Neuronal stem cell (in vitro differentiated cells): ENCODE results near the gene HPCAL4.
A peak's percentile ranks its signal among the peaks of the same experiment; 100 is the strongest.

Experiments used
- DNase-seq: peaks from one replicate; pipeline ENCODE4 v3.0.0-alpha.2; 2013; ENCODE audit warnings: low spot score
- H2AFZ ChIP-seq: one replicate; pipeline ENCODE4 v1.6.1; 2013; ENCODE audit warnings: mild to moderate bottlenecking, low read length, inconsistent platforms
- H2AK5ac ChIP-seq: 2 replicates; pipeline ENCODE4 v1.6.1; 2013; ENCODE audit warnings: low read depth, mild to moderate bottlenecking, inconsistent platforms, low read length, moderate library complexity, mixed read lengths
- H2BK120ac ChIP-seq: 2 replicates; pipeline ENCODE4 v1.6.1; 2013; ENCODE audit warnings: low read depth, mild to moderate bottlenecking, inconsistent platforms, low read length, moderate library complexity, mixed read lengths
- H2BK12ac ChIP-seq: one replicate; pipeline ENCODE4 v1.6.1; 2013; ENCODE audit warnings: low read length, inconsistent platforms
- H2BK15ac ChIP-seq: 2 replicates; pipeline ENCODE4 v1.6.1; 2013; ENCODE audit warnings: mild to moderate bottlenecking, low read length, inconsistent platforms, mixed read lengths
- H2BK5ac ChIP-seq: one replicate; pipeline ENCODE4 v1.6.1; 2013; ENCODE audit warnings: inconsistent platforms, mild to moderate bottlenecking, low read length, moderate library complexity
- H3K14ac ChIP-seq: one replicate; pipeline ENCODE4 v1.6.1; 2013; ENCODE audit warnings: low read length, inconsistent platforms
- H3K18ac ChIP-seq: 2 replicates; pipeline ENCODE4 v1.6.1; 2013; ENCODE audit warnings: low read length, inconsistent platforms
- H3K23ac ChIP-seq: 2 replicates; pipeline ENCODE4 v1.6.1; 2013; ENCODE audit warnings: low read depth, mild to moderate bottlenecking, mixed read lengths, low read length, inconsistent platforms; ENCODE audit not compliant: poor library complexity
- H3K27ac ChIP-seq: replicated peaks from 3 replicates; pipeline ENCODE4 v1.5.1; 2013; ENCODE audit warnings: low read length, inconsistent platforms
- H3K27me3 ChIP-seq, 3 experiments: 2 replicates each; pipeline ENCODE4 v1.6.1; 2013; ENCODE audit warnings: low read length in 3 of 3, mild to moderate bottlenecking in 2 of 3, inconsistent platforms in 1 of 3, low read depth in 1 of 3, mixed read lengths in 1 of 3, moderate library complexity in 1 of 3; ENCODE audit not compliant: control insufficient read depth in 3 of 3, insufficient read depth in 3 of 3
- H3K36me3 ChIP-seq, 2 donors: replicated peaks in 1 of 2; 2 replicates each; pipeline ENCODE4 v1.6.1; 2013; ENCODE audit warnings: low read length in 2 of 2; ENCODE audit not compliant: control insufficient read depth in 2 of 2, insufficient read depth in 2 of 2
- H3K4ac ChIP-seq: 2 replicates; pipeline ENCODE4 v1.6.1; 2013; ENCODE audit warnings: inconsistent platforms, mild to moderate bottlenecking, low read length, moderate library complexity
- H3K4me1 ChIP-seq, 2 donors: 1 replicate in 1 of 2; 2 replicates in 1 of 2; pipeline ENCODE4 v1.6.1; 2013; ENCODE audit warnings: low read length in 2 of 2, low read depth in 1 of 2; ENCODE audit not compliant: control insufficient read depth in 2 of 2, insufficient read depth in 1 of 2
- H3K4me2 ChIP-seq: one replicate; pipeline ENCODE4 v1.6.1; 2013; ENCODE audit warnings: mild to moderate bottlenecking, low read length, inconsistent platforms; ENCODE audit not compliant: insufficient read depth, poor library complexity, severe bottlenecking
- H3K4me3 ChIP-seq, 2 donors: 2 replicates each; pipeline ENCODE4 v1.5.1; 2013; ENCODE audit warnings: low read length in 2 of 2, mild to moderate bottlenecking in 2 of 2, inconsistent platforms in 1 of 2, moderate library complexity in 1 of 2
- H3K79me1 ChIP-seq: one replicate; pipeline ENCODE4 v1.6.1; 2013; ENCODE audit warnings: low read depth, mild to moderate bottlenecking, inconsistent platforms, low read length, moderate library complexity
- H3K9ac ChIP-seq: one replicate; pipeline ENCODE4 v1.6.1; 2013; ENCODE audit warnings: mild to moderate bottlenecking, low read depth, low read length, inconsistent platforms; ENCODE audit not compliant: poor library complexity
- H3K9me3 ChIP-seq, 2 donors: replicated peaks in 1 of 2; 2 replicates each; pipeline versions ENCODE3 to v1.6.1; 2013; ENCODE audit warnings: low read length in 2 of 2, mild to moderate bottlenecking in 2 of 2, inconsistent platforms in 1 of 2, low read depth in 1 of 2, mixed read lengths in 1 of 2, moderate library complexity in 1 of 2; ENCODE audit not compliant: control insufficient read depth in 2 of 2, insufficient read depth in 1 of 2
- H4K8ac ChIP-seq: one replicate; pipeline ENCODE4 v1.6.1; 2013; ENCODE audit warnings: low read depth, mild to moderate bottlenecking, inconsistent platforms, low read length, moderate library complexity
- H4K91ac ChIP-seq: one replicate; pipeline ENCODE4 v1.6.1; 2013; ENCODE audit warnings: low read length, low read depth, mild to moderate bottlenecking, inconsistent platforms; ENCODE audit not compliant: poor library complexity
- WGBS, 2 donors: extraction: QIAGEN DNeasy Blood & Tissue Kit; methylation state at CpG; one replicate each; pipeline ENCODE4 v1.1.7; 2013; ENCODE audit warnings: missing lambda C conversion rate in 2 of 2, mixed read lengths in 1 of 2; ENCODE audit not compliant: insufficient read length in 2 of 2, insufficient replicate concordance in 1 of 2; ENCODE audit errors: extremely low coverage in 2 of 2; 5-methylcytosine and 5-hydroxymethylcytosine counted together

The HPCAL4 gene

GRCh38 chr1:39638965-39639304, 52.3 kb downstream of the HPCAL4 start:
- H3K18ac ChIP-seq, result peak overlapping the region; percentile 88
- peak overlapping the region; percentile 67 for H3K4me2 ChIP-seq
- H3K4ac ChIP-seq, result no peak overlapping the region
- H3K23ac ChIP-seq, result peak overlapping the region; percentile 37
- WGBS, 2 donors, result no CpG with 5 or more reads among the region's 3 CpGs
- no peaks in the 10 kb centered on the region for H3K79me1 ChIP-seq
- peak overlapping the region; percentile 25 for H3K14ac ChIP-seq
- H3K9me3 ChIP-seq, result no peaks in the 10 kb centered on the region
- no peak overlapping the region for H2BK12ac ChIP-seq
- DNase-seq, result no peak
- H2AK5ac ChIP-seq, result peak overlapping the region; percentile 56
- H2AFZ ChIP-seq, result no peak overlapping the region
- H3K27ac ChIP-seq, result no peak overlapping the region
- no peaks in the 10 kb centered on the region for H3K36me3 ChIP-seq
- peak overlapping the region; percentile 26 for H4K8ac ChIP-seq
- peak overlapping the region; percentile 90 for H2BK15ac ChIP-seq
- H3K9ac ChIP-seq, result peak overlapping the region; percentile 86
- no peak overlapping the region for H4K91ac ChIP-seq
- peaks cover 0 to 1% of the 10 kb centered on the region in 2 donors for H3K4me1 ChIP-seq
- H2BK5ac ChIP-seq, result no peak overlapping the region
- peak overlapping the region in 1 of 2 donors; percentile 91 for H3K4me3 ChIP-seq
- H2BK120ac ChIP-seq, result no peak overlapping the region
- peaks cover 2 to 84% (median 16%) of the 10 kb centered on the region in 3 experiments for H3K27me3 ChIP-seq

GRCh38 chr1:39637361-39637760, 53.9 kb downstream of the HPCAL4 start:
- H2BK15ac ChIP-seq, result no peak overlapping the region
- no peak overlapping the region for H3K4me3 ChIP-seq
- no peak overlapping the region for H4K8ac ChIP-seq
- H3K4ac ChIP-seq, result no peak overlapping the region
- no peak overlapping the region for H3K18ac ChIP-seq
- H2BK12ac ChIP-seq, result no peak overlapping the region
- no peak overlapping the region for H3K14ac ChIP-seq
- H3K23ac ChIP-seq, result no peak overlapping the region
- H3K36me3 ChIP-seq, result no peaks in the 10 kb centered on the region
- H2AFZ ChIP-seq, result no peak overlapping the region
- no peak overlapping the region for H2BK120ac ChIP-seq
- no peak overlapping the region for H2BK5ac ChIP-seq
- no peaks in the 10 kb centered on the region for H3K79me1 ChIP-seq
- H3K27ac ChIP-seq, result no peak overlapping the region
- H3K27me3 ChIP-seq, result peaks cover 2 to 89% (median 19%) of the 10 kb centered on the region in 3 experiments
- H2AK5ac ChIP-seq, result no peak overlapping the region
- no CpG with 5 or more reads among the region's 4 CpGs for WGBS, 2 donors
- H3K9me3 ChIP-seq, result no peaks in the 10 kb centered on the region
- no peak overlapping the region for H4K91ac ChIP-seq
- H3K4me1 ChIP-seq, result peaks cover 0 to 13% of the 10 kb centered on the region in 2 donors
- H3K9ac ChIP-seq, result no peak overlapping the region
- no peak overlapping the region for H3K4me2 ChIP-seq
- no peak for DNase-seq

GRCh38 chr1:39635871-39636210, 55.4 kb downstream of the HPCAL4 start:
- no peaks in the 10 kb centered on the region for H3K79me1 ChIP-seq
- DNase-seq, result no peak
- no peak overlapping the region for H3K23ac ChIP-seq
- no peak overlapping the region for H3K14ac ChIP-seq
- no peak overlapping the region for H2BK12ac ChIP-seq
- H3K9ac ChIP-seq, result no peak overlapping the region
- H3K18ac ChIP-seq, result no peak overlapping the region
- no peak overlapping the region for H2BK5ac ChIP-seq
- peaks cover 0 to 2% of the 10 kb centered on the region in 2 donors for H3K36me3 ChIP-seq
- H3K27me3 ChIP-seq, result peaks cover 2 to 93% (median 19%) of the 10 kb centered on the region in 3 experiments
- no peak overlapping the region for H3K27ac ChIP-seq
- H3K4me2 ChIP-seq, result no peak overlapping the region
- no peak overlapping the region for H4K91ac ChIP-seq
- H2AK5ac ChIP-seq, result no peak overlapping the region
- peaks cover 0 to 20% of the 10 kb centered on the region in 2 donors for H3K4me1 ChIP-seq
- no peaks in the 10 kb centered on the region for H3K9me3 ChIP-seq
- no peak overlapping the region for H2AFZ ChIP-seq
- no peak overlapping the region for H2BK120ac ChIP-seq
- no peak overlapping the region for H4K8ac ChIP-seq
- H2BK15ac ChIP-seq, result no peak overlapping the region
- WGBS, 2 donors, result no CpG with 5 or more reads among the region's 2 CpGs
- H3K4ac ChIP-seq, result no peak overlapping the region
- no peak overlapping the region for H3K4me3 ChIP-seq

- no CpG with 5 or more reads among the region's 12 CpGs for WGBS, 2 donors
These were observed 55.9 kb downstream of the HPCAL4 start for GRCh38 chr1:39635205-39635870.

More at GRCh38 chr1:39635205-39635870, 55.9 kb downstream of the HPCAL4 start:
- peaks cover 2 to 93% (median 19%) of the 10 kb centered on the region in 3 experiments for H3K27me3 ChIP-seq
- H2BK5ac ChIP-seq, result no peak overlapping the region
- DNase-seq, result no peak
- no peak overlapping the region for H3K23ac ChIP-seq
- H2AK5ac ChIP-seq, result no peak overlapping the region
- H3K4me3 ChIP-seq, result no peak overlapping the region
- H3K4me2 ChIP-seq, result no peak overlapping the region
- no peak overlapping the region for H2BK12ac ChIP-seq
- no peak overlapping the region for H2BK15ac ChIP-seq
- no peak overlapping the region for H4K91ac ChIP-seq
- H3K18ac ChIP-seq, result no peak overlapping the region
- no peaks in the 10 kb centered on the region for H3K9me3 ChIP-seq
- H3K79me1 ChIP-seq, result no peaks in the 10 kb centered on the region
- H3K9ac ChIP-seq, result no peak overlapping the region
- H3K27ac ChIP-seq, result no peak overlapping the region
- no peak overlapping the region for H4K8ac ChIP-seq
- H2AFZ ChIP-seq, result no peak overlapping the region
- H3K4ac ChIP-seq, result no peak overlapping the region
- H3K36me3 ChIP-seq, result peaks cover 0 to 2% of the 10 kb centered on the region in 2 donors
- no peak overlapping the region for H3K14ac ChIP-seq
- no peak overlapping the region for H2BK120ac ChIP-seq
- peaks cover 0 to 20% of the 10 kb centered on the region in 2 donors for H3K4me1 ChIP-seq
